Gastroesophageal sphincter (tissue), 4 donors: Measurements from ENCODE around the gene FOXD2. TPM values are rescaled to one million over a fixed set of nuclear protein-coding genes. Genes with fewer than 3 reads are reported as not detected.

ENCODE experiments used
- ATAC-seq: fragments of 150-250 bp; one replicate; pipeline ENCODE4 v1.9.1; 2016; ENCODE audit warnings: mild to moderate bottlenecking, moderate library complexity
- H3K27ac ChIP-seq, 4 donors: fragments of 200-600 bp; sonication (generic) in 3 of 4; 1 replicate in 3 of 4; 2 replicates in 1 of 4; pipeline ENCODE4 v1.5.1; 2016 to 2019
- H3K27me3 ChIP-seq: fragments of 200-600 bp; sonication (generic); one replicate; pipeline ENCODE4 v1.5.1; 2019
- H3K36me3 ChIP-seq, 2 donors: fragments of 200-600 bp; sonication (generic); one replicate each; pipeline ENCODE4 v1.5.1; 2019; ENCODE audit warnings: control low read depth in 1 of 2
- H3K4me1 ChIP-seq, 3 donors: fragments of 200-600 bp; sonication (generic); 1 replicate in 2 of 3; 2 replicates in 1 of 3; pipeline ENCODE4 v1.5.1; 2016 to 2019; ENCODE audit warnings: control low read depth in 2 of 3
- H3K4me3 ChIP-seq, 2 donors: fragments of 200-600 bp; sonication (generic); one replicate each; pipeline ENCODE4 v1.5.1; 2019; ENCODE audit warnings: mild to moderate bottlenecking in 1 of 2, moderate library complexity in 1 of 2
- H3K9me3 ChIP-seq, 3 donors: fragments of 200-600 bp; sonication (generic); one replicate each; pipeline ENCODE4 v1.5.1; 2017 to 2019; ENCODE audit warnings: control low read depth in 2 of 3
- CTCF ChIP-seq, 4 experiments: fragments of 200-600 bp in 2 of 4; fragments of 450-650 bp in 2 of 4; sonication (generic) in 1 of 4; IDR thresholded peaks; one replicate each; pipeline ENCODE4 v1.5.1; 2017 to 2019; ENCODE audit warnings: antibody characterized with exemption in 4 of 4, mild to moderate bottlenecking in 2 of 4, moderate library complexity in 2 of 4
- EP300 ChIP-seq: sonication (generic); formaldehyde crosslinking; IDR thresholded peaks from one replicate; pipeline ENCODE4 v1.6.1; 2017; ENCODE audit warnings: antibody characterized with exemption, mild to moderate bottlenecking
- POLR2A ChIP-seq, 2 donors: fragments of 450-650 bp; IDR thresholded peaks; one replicate each; pipeline ENCODE4 v1.6.1; 2017; ENCODE audit warnings: antibody characterized with exemption in 2 of 2, mild to moderate bottlenecking in 2 of 2, moderate library complexity in 1 of 2
- POLR2AphosphoS5 ChIP-seq: sonication (generic); formaldehyde crosslinking; IDR thresholded peaks from one replicate; pipeline ENCODE4 v1.6.1; 2017; ENCODE audit warnings: antibody characterized with exemption
- WGBS, 2 donors: methylation state at CpG; one replicate each; pipeline ENCODE4 v1.1.5; 2018; ENCODE audit warnings: low coverage in 1 of 2; 5-methylcytosine and 5-hydroxymethylcytosine counted together
- total RNA-seq, 4 donors: library from RNA; depleted of rRNA; stranded (reverse); fragments of >200 nt; gene quantifications; one replicate each; pipeline ENCODE4 v1.1.0, GENCODE V29; 2016

Gene FOXD2
- total RNA-seq, 4 donors from 2014 or later: 0.04 to 0.81 (median 0.57) TPM

GRCh38 chr1:47439017-47439818, 1.4 kb downstream of the FOXD2 start:
- H3K4me1 ChIP-seq: peaks cover 0 to 55% (median 13%) of the 10 kb centered on the region in 3 donors
- H3K9me3 ChIP-seq: peaks cover 0 to 5% (median 0%) of the 10 kb centered on the region in 3 donors
- ATAC-seq: no peak
- no peaks in the 10 kb centered on the region for H3K36me3 ChIP-seq
- H3K4me3 ChIP-seq: peak overlapping the region in 1 of 2 donors; percentile 72
- 64% methylated on average over 9 of the region's 86 CpGs; no CpG with 5 or more reads in 1 of the 2 donors for WGBS, 2 donors
- H3K27me3 ChIP-seq: peaks cover 99% of the 10 kb centered on the region
- TF ChIP-seq CTCF (IDR thresholded peaks at IDR 0.05) (no peak), POLR2AphosphoS5 (no peak), EP300 (no peak), POLR2A (IDR thresholded peaks at IDR 0.05) (no peak)
- H3K27ac ChIP-seq: no peak overlapping the region

- Histone ChIP-seq H3K36me3 (no peaks in the 10 kb centered on the region), H3K4me3 (peak overlapping the region in 1 of 2 donors; percentile 72)
- WGBS, 2 donors: 68 to 71% methylated on average over 12 to 14 of the region's 20 CpGs
These were observed 2.2 kb downstream of the FOXD2 start for GRCh38 chr1:47439819-47440598.

GRCh38 chr1:47440599-47441081, 2.8 kb downstream of the FOXD2 start:
- Histone ChIP-seq H3K27me3 (peaks cover 99% of the 10 kb centered on the region), H3K27ac (no peak overlapping the region), H3K4me1 (peaks cover 0 to 55% (median 16%) of the 10 kb centered on the region in 3 donors), H3K36me3 (no peaks in the 10 kb centered on the region), H3K9me3 (peaks cover 0 to 15% (median 0%) of the 10 kb centered on the region in 3 donors), H3K4me3 (no peak overlapping the region)
- TF ChIP-seq CTCF (IDR thresholded peaks at IDR 0.05) (no peak), EP300 (no peak), POLR2AphosphoS5 (no peak), POLR2A (IDR thresholded peaks at IDR 0.05) (no peak)
- no peak for ATAC-seq
- 30 to 50% methylated on average over 2 of the region's 5 CpGs for WGBS, 2 donors

More at GRCh38 chr1:47439819-47440598, 2.2 kb downstream of the FOXD2 start:
- ATAC-seq: no peak
- H3K27me3 ChIP-seq: peaks cover 99% of the 10 kb centered on the region
- H3K4me1 ChIP-seq: peaks cover 0 to 55% (median 15%) of the 10 kb centered on the region in 3 donors
- H3K27ac ChIP-seq: no peak overlapping the region
- TF ChIP-seq CTCF (IDR thresholded peaks at IDR 0.05) (no peak), POLR2AphosphoS5 (no peak)
- peaks cover 0 to 13% (median 0%) of the 10 kb centered on the region in 3 donors for H3K9me3 ChIP-seq

GRCh38 chr1:47441450-47442106, 3.7 kb downstream of the FOXD2 start:
- Histone ChIP-seq H3K27me3 (peaks cover 99% of the 10 kb centered on the region), H3K9me3 (peaks cover 0 to 15% (median 0%) of the 10 kb centered on the region in 3 donors), H3K36me3 (no peaks in the 10 kb centered on the region), H3K4me3 (no peak overlapping the region), H3K4me1 (peaks cover 0 to 48% (median 15%) of the 10 kb centered on the region in 3 donors), H3K27ac (no peak overlapping the region)
- ATAC-seq: no peak
- TF ChIP-seq POLR2A (IDR thresholded peaks at IDR 0.05): no peak
- no peak for TF ChIP-seq CTCF (IDR thresholded peaks at IDR 0.05)
- no peak for TF ChIP-seq EP300
- TF ChIP-seq POLR2AphosphoS5: no peak
- WGBS, 2 donors: 82 to 100% methylated on average over 1 to 2 of the region's 3 CpGs
